ENCODE measurements around the gene FAM163B. TPM values are rescaled to one million over a fixed set of nuclear protein-coding genes. Genes with fewer than 3 reads are reported as not detected.

Gene FAM163B
- total and polyA plus RNA-seq, 4 donors: 2.1 to 4.0 (median 3.4) TPM

- H3K4me3 ChIP-seq (ENCODE audit: low read depth in 1 of 3, low read length in 3 of 3): no peak overlapping the region
- DNase-seq (ENCODE audit: low spot score): no peak
- no peaks in the 10 kb centered on the region for H3K27me3 ChIP-seq (ENCODE audit: control insufficient read depth in 4 of 4, insufficient read depth in 4 of 4, low read length in 3 of 4)
- H3K4me1 ChIP-seq (ENCODE audit: control insufficient read depth in 4 of 4, insufficient read depth in 4 of 4, low read length in 3 of 4): peaks cover 0 to 7% (median 2%) of the 10 kb centered on the region in 4 donors
- H3K36me3 ChIP-seq (ENCODE audit: control insufficient read depth in 4 of 4, insufficient read depth in 3 of 4, low read depth in 1 of 4, low read length in 3 of 4): peaks cover 0 to 14% (median 1%) of the 10 kb centered on the region in 4 donors
- H3K27ac ChIP-seq (ENCODE audit: low read depth in 1 of 2, low read length in 2 of 2): no peak overlapping the region
- H3K9ac ChIP-seq (ENCODE audit: low read depth in 1 of 2, low read length in 2 of 2): no peak overlapping the region
- H3K9me3 ChIP-seq (ENCODE audit: control insufficient read depth in 4 of 4, low read length in 3 of 4): no peaks in the 10 kb centered on the region
- WGBS: 93% methylated on average over 9 of the region's 9 CpGs
- TF ChIP-seq SP1 (IDR thresholded peaks at IDR 0.05) (no peak), JUND (IDR thresholded peaks at IDR 0.05) (no peak), ATF3 (IDR thresholded peaks at IDR 0.05) (no peak), FOXA1 (IDR thresholded peaks at IDR 0.05) (no peak), HNF4A (conservative IDR thresholded peaks at IDR 0.05) (no peak), HNF4G (IDR thresholded peaks at IDR 0.05) (no peak)
- TF ChIP-seq, protein P1, sequence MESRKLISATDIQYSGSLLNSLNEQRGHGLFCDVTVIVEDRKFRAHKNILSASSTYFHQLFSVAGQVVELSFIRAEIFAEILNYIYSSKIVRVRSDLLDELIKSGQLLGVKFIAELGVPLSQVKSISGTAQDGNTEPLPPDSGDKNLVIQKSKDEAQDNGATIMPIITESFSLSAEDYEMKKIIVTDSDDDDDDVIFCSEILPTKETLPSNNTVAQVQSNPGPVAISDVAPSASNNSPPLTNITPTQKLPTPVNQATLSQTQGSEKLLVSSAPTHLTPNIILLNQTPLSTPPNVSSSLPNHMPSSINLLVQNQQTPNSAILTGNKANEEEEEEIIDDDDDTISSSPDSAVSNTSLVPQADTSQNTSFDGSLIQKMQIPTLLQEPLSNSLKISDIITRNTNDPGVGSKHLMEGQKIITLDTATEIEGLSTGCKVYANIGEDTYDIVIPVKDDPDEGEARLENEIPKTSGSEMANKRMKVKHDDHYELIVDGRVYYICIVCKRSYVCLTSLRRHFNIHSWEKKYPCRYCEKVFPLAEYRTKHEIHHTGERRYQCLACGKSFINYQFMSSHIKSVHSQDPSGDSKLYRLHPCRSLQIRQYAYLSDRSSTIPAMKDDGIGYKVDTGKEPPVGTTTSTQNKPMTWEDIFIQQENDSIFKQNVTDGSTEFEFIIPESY (IDR thresholded peaks at IDR 0.05): no peak
Measured at GRCh38 chr9:133557581-133557980, 51.6 kb downstream of the FAM163B start.

DNA sequence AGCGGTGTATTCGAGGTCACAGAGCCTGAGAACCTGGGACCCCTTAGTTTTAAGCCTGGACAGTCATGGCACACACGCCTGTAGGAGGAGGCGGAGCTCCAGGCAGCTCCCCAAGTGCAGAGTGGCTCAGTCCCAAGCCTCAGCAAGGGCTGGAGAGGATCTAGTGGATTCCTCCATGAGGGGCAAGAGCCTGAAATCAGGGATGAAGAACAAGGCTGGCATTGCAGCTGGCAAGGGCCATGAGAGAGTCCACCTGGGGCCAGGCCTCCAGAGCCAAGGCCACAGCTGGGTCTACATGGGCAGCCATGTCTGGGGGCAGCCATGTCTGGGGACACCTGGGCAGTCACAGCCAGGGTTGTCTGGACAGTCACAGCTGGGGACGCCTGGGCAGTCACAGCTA, 52.8 kb downstream of the FAM163B start:
- H3K27ac ChIP-seq (ENCODE audit: low read depth in 1 of 2, low read length in 2 of 2): no peak overlapping the region
- no peak overlapping the region for H3K4me3 ChIP-seq (ENCODE audit: low read depth in 1 of 3, low read length in 3 of 3)
- H3K9me3 ChIP-seq (ENCODE audit: control insufficient read depth in 4 of 4, low read length in 3 of 4): no peaks in the 10 kb centered on the region
- no peak for DNase-seq (ENCODE audit: low spot score)
- H3K36me3 ChIP-seq (ENCODE audit: control insufficient read depth in 4 of 4, insufficient read depth in 3 of 4, low read depth in 1 of 4, low read length in 3 of 4): peaks cover 0 to 14% (median 1%) of the 10 kb centered on the region in 4 donors
- no peaks in the 10 kb centered on the region for H3K27me3 ChIP-seq (ENCODE audit: control insufficient read depth in 4 of 4, insufficient read depth in 4 of 4, low read length in 3 of 4)
- TF ChIP-seq TAF1 (conservative IDR thresholded peaks at IDR 0.05) (no peak), HNF4G (IDR thresholded peaks at IDR 0.05) (no peak), JUND (IDR thresholded peaks at IDR 0.05) (no peak), RXRA (IDR thresholded peaks at IDR 0.05) (no peak), EGR1 (IDR thresholded peaks at IDR 0.05; ENCODE audit: low read depth in 2 of 2) (no peak), RAD21 (IDR thresholded peaks at IDR 0.05) (no peak), HNF4A (conservative IDR thresholded peaks at IDR 0.05) (no peak)
- WGBS: 93% methylated on average over 5 of the region's 5 CpGs
- H3K4me1 ChIP-seq (ENCODE audit: control insufficient read depth in 4 of 4, insufficient read depth in 4 of 4, low read length in 3 of 4): peaks cover 0 to 7% (median 2%) of the 10 kb centered on the region in 4 donors
- H3K9ac ChIP-seq (ENCODE audit: low read depth in 1 of 2, low read length in 2 of 2): no peak overlapping the region

GRCh38 chr9:133554729-133555128, 54.5 kb downstream of the FAM163B start:
- Histone ChIP-seq H3K9ac (ENCODE audit: low read depth in 1 of 2, low read length in 2 of 2) (no peak overlapping the region), H3K9me3 (ENCODE audit: control insufficient read depth in 4 of 4, low read length in 3 of 4) (no peaks in the 10 kb centered on the region), H3K4me3 (ENCODE audit: low read depth in 1 of 3, low read length in 3 of 3) (no peak overlapping the region), H3K4me1 (ENCODE audit: control insufficient read depth in 4 of 4, insufficient read depth in 4 of 4, low read length in 3 of 4) (peaks cover 0 to 7% (median 2%) of the 10 kb centered on the region in 4 donors), H3K36me3 (ENCODE audit: control insufficient read depth in 4 of 4, insufficient read depth in 3 of 4, low read depth in 1 of 4, low read length in 3 of 4) (peaks cover 0 to 19% (median 5%) of the 10 kb centered on the region in 4 donors), H3K27ac (ENCODE audit: low read depth in 1 of 2, low read length in 2 of 2) (no peak overlapping the region), H3K27me3 (ENCODE audit: control insufficient read depth in 4 of 4, insufficient read depth in 4 of 4, low read length in 3 of 4) (no peaks in the 10 kb centered on the region)
- DNase-seq (ENCODE audit: low spot score): no peak
- TF ChIP-seq GABPA (IDR thresholded peaks at IDR 0.05 in 1 of 2, conservative IDR thresholded peaks at IDR 0.05 in 1 of 2): no peak
- no peak for TF ChIP-seq SP1 (IDR thresholded peaks at IDR 0.05)
- TF ChIP-seq FOXA2 (IDR thresholded peaks at IDR 0.05): no peak
- 94% methylated on average over 8 of the region's 8 CpGs for WGBS

Data from liver (tissue), 9 donors.